ENCODE data around the gene FOXP2.

DNA sequence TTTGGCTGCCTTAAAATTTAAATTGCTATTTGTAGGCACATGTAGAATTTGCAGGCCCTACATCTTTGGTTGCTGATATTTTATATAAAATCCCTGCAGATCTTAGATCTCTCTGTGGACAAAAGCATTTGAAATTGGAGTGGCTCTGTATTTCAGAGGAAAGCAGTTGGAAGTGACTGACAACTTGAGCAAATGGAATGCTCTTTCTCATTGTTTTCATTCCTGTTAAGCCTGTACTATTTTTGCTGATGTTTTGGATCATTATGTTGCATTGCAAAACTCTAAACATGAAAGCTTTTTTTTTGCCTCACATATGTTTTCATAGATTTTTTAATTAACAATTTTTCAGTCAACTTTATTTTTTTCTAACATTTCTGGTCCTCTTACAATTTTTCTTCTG lies 256.1 kb downstream of the FOXP2 start:
- TF ChIP-seq EZH2phosphoT487 (IDR thresholded peaks at IDR 0.05) (no peak), EZH2 (IDR thresholded peaks at IDR 0.05) (no peak)
- TF ChIP-seq, protein P1, sequence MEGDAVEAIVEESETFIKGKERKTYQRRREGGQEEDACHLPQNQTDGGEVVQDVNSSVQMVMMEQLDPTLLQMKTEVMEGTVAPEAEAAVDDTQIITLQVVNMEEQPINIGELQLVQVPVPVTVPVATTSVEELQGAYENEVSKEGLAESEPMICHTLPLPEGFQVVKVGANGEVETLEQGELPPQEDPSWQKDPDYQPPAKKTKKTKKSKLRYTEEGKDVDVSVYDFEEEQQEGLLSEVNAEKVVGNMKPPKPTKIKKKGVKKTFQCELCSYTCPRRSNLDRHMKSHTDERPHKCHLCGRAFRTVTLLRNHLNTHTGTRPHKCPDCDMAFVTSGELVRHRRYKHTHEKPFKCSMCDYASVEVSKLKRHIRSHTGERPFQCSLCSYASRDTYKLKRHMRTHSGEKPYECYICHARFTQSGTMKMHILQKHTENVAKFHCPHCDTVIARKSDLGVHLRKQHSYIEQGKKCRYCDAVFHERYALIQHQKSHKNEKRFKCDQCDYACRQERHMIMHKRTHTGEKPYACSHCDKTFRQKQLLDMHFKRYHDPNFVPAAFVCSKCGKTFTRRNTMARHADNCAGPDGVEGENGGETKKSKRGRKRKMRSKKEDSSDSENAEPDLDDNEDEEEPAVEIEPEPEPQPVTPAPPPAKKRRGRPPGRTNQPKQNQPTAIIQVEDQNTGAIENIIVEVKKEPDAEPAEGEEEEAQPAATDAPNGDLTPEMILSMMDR (IDR thresholded peaks at IDR 0.05), result no peak
